ENCODE measurements around the gene CEACAM16.
"Not testable (repeated sequence)": the region's sequence is repeated elsewhere in the genome, so short reads cannot be mapped to it uniquely, and the experiment has no call there.

Gene CEACAM16

GRCh38 chr19:44675521-44675920, 23.4 kb upstream of the CEACAM16 start:
- FAIRE-seq (no peak), DNase-seq (ENCODE audit: insufficient read length, low spot score) (no peak)

- DNase-seq (ENCODE audit: insufficient read length, low spot score) (no peak), FAIRE-seq (peak; percentile 52)
These were observed 21.7 kb upstream of the CEACAM16 start for GRCh38 chr19:44677019-44677811.

GRCh38 chr19:44680536-44680935, 18.4 kb upstream of the CEACAM16 start:
- DNase-seq (ENCODE audit: insufficient read length, low spot score) = no peak
- no peak for FAIRE-seq

GRCh38 chr19:44681992-44682790, 16.8 kb upstream of the CEACAM16 start:
- DNase-seq (ENCODE audit: insufficient read length, low spot score) = no peak
- FAIRE-seq = no peak

- DNase-seq (ENCODE audit: insufficient read length, low spot score) (no peak), FAIRE-seq (no peak)
These were observed 16.1 kb upstream of the CEACAM16 start for GRCh38 chr19:44682807-44683206.

- DNase-seq (ENCODE audit: insufficient read length, low spot score) (no peak), FAIRE-seq (no peak)
These were observed 15.3 kb upstream of the CEACAM16 start for GRCh38 chr19:44683434-44684210.

GRCh38 chr19:44684396-44684795, 14.6 kb upstream of the CEACAM16 start:
- DNase-seq (ENCODE audit: insufficient read length, low spot score); FAIRE-seq: not testable (repeated sequence)

- no peak for FAIRE-seq
- DNase-seq (ENCODE audit: insufficient read length, low spot score) = peak; percentile 84
These were observed 13.8 kb upstream of the CEACAM16 start for GRCh38 chr19:44684892-44685863.

- DNase-seq (ENCODE audit: insufficient read length, low spot score) = no peak
- no peak for FAIRE-seq
These were observed 13.1 kb upstream of the CEACAM16 start for GRCh38 chr19:44685877-44686276.

GRCh38 chr19:44686896-44687295, 12.1 kb upstream of the CEACAM16 start:
- FAIRE-seq (no peak), DNase-seq (ENCODE audit: insufficient read length, low spot score) (no peak)

GRCh38 chr19:44687888-44688287, 11.1 kb upstream of the CEACAM16 start:
- no peak for DNase-seq (ENCODE audit: insufficient read length, low spot score)
- FAIRE-seq = no peak

GRCh38 chr19:44689290-44690130, 9.4 kb upstream of the CEACAM16 start:
- peak; percentile 57 for DNase-seq (ENCODE audit: insufficient read length, low spot score)
- FAIRE-seq = peak; percentile 52

- FAIRE-seq = no peak
These were observed 8.9 kb upstream of the CEACAM16 start for GRCh38 chr19:44690131-44690440.

GRCh38 chr19:44692379-44692721, 6.6 kb upstream of the CEACAM16 start:
- DNase-seq (ENCODE audit: insufficient read length, low spot score) (no peak), FAIRE-seq (no peak)

More at GRCh38 chr19:44690131-44690440, 8.9 kb upstream of the CEACAM16 start:
- DNase-seq (ENCODE audit: insufficient read length, low spot score) = no peak

- FAIRE-seq (no peak), DNase-seq (ENCODE audit: insufficient read length, low spot score) (no peak)
These were observed 4.8 kb upstream of the CEACAM16 start for GRCh38 chr19:44694184-44694579.

- FAIRE-seq = no peak
These were observed 1.8 kb upstream of the CEACAM16 start for GRCh38 chr19:44696939-44697669.

GRCh38 chr19:44697670-44698034, 1.3 kb upstream of the CEACAM16 start:
- no peak for FAIRE-seq

More at GRCh38 chr19:44696939-44697669, 1.8 kb upstream of the CEACAM16 start:
- no peak for DNase-seq (ENCODE audit: insufficient read length, low spot score)

GRCh38 chr19:44700547-44700946, 1.6 kb downstream of the CEACAM16 start:
- no peak for DNase-seq (ENCODE audit: insufficient read length, low spot score)
- FAIRE-seq = no peak

More at GRCh38 chr19:44697670-44698034, 1.3 kb upstream of the CEACAM16 start:
- no peak for DNase-seq (ENCODE audit: insufficient read length, low spot score)

- DNase-seq (ENCODE audit: insufficient read length, low spot score) = no peak
- no peak for FAIRE-seq
These were observed 2.3 kb downstream of the CEACAM16 start for GRCh38 chr19:44701228-44701627.
